HG02642 (cell line): ENCODE results near the gene RAI1.
A peak's percentile ranks its signal among the peaks of the same experiment; 100 is the strongest.
"Not testable (repeated sequence)": the region's sequence is repeated elsewhere in the genome, so short reads cannot be mapped to it uniquely, and the experiment has no call there.

Experiments used
- ATAC-seq: cut with Tn5 transposase; IDR thresholded peaks from one replicate; pipeline ENCODE4 v1.9.1; 2021; ENCODE audit warnings: mild to moderate bottlenecking; ENCODE audit not compliant: unreplicated experiment, poor library complexity

RAI1 gene

GRCh38 chr17:17681187-17681743, at the start of gene RAI1:
Gene RAI1 (plus strand): TSS chr17:17681458. CDS start chr17:17792949, 111,491 bp downstream.
- ATAC-seq, result peak; percentile 56

GRCh38 chr17:17632690-17633089, 48.6 kb upstream of the RAI1 start:
- ATAC-seq, result not testable (repeated sequence)

GRCh38 chr17:17633310-17633709, 47.9 kb upstream of the RAI1 start:
- ATAC-seq, result no peak

- ATAC-seq, result no peak
Measured at GRCh38 chr17:17635126-17635525, 46.1 kb upstream of the RAI1 start.

GRCh38 chr17:17635537-17636271, 45.6 kb upstream of the RAI1 start:
- not testable (repeated sequence) for ATAC-seq

GRCh38 chr17:17636272-17636885, 44.9 kb upstream of the RAI1 start:
- ATAC-seq, result no peak

- ATAC-seq, result no peak
Measured at GRCh38 chr17:17638467-17638866, 42.8 kb upstream of the RAI1 start.

GRCh38 chr17:17639661-17640270, 41.5 kb upstream of the RAI1 start:
- not testable (repeated sequence) for ATAC-seq

GRCh38 chr17:17641621-17642409, 39.4 kb upstream of the RAI1 start:
- ATAC-seq, result peak; percentile 54

- not testable (repeated sequence) for ATAC-seq
Measured at GRCh38 chr17:17645148-17645547, 36.1 kb upstream of the RAI1 start.

- no peak for ATAC-seq
Measured at GRCh38 chr17:17645961-17646360, 35.3 kb upstream of the RAI1 start.

GRCh38 chr17:17647524-17648178, 33.6 kb upstream of the RAI1 start:
- no peak for ATAC-seq

GRCh38 chr17:17648762-17649161, 32.5 kb upstream of the RAI1 start:
- ATAC-seq, result no peak

- ATAC-seq, result no peak
Measured at GRCh38 chr17:17650959-17651358, 30.3 kb upstream of the RAI1 start.

- no peak for ATAC-seq
Measured at GRCh38 chr17:17653343-17653742, 27.9 kb upstream of the RAI1 start.

GRCh38 chr17:17659340-17659739, 21.9 kb upstream of the RAI1 start:
- no peak for ATAC-seq

GRCh38 chr17:17661134-17661533, 20.1 kb upstream of the RAI1 start:
- no peak for ATAC-seq

- no peak for ATAC-seq
Measured at GRCh38 chr17:17661834-17662385, 19.3 kb upstream of the RAI1 start.

GRCh38 chr17:17663160-17664063, 17.8 kb upstream of the RAI1 start:
- ATAC-seq, result peak; percentile 75
